Heart right ventricle (tissue), 16 donors: Measurements from ENCODE around the gene PTPN20. TPM values are rescaled to one million over a fixed set of nuclear protein-coding genes. Genes with fewer than 3 reads are reported as not detected.
A peak's percentile ranks its signal among the peaks of the same experiment; 100 is the strongest.

ENCODE experiments used
- ATAC-seq, 8 donors: fragments of 200-7000 bp; cut with Tn5 transposase; one replicate each; pipeline ENCODE4 v1.9.1; 2020; ENCODE audit warnings: mild to moderate bottlenecking in 8 of 8, moderate library complexity in 8 of 8, moderate number of reproducible peaks in 1 of 8
- DNase-seq, 2 donors: peaks; one replicate each; pipeline ENCODE4 v3.0.0-alpha.2; 2020
- H3K27ac ChIP-seq, 10 donors: fragments of 200-600 bp; sonication (generic) in 2 of 10; one replicate each; pipeline versions ENCODE4 v1.5.0 to v1.8.0; 2020 to 2022; ENCODE audit warnings: mild to moderate bottlenecking in 3 of 10
- H3K27me3 ChIP-seq, 7 donors: fragments of 200-600 bp; one replicate each; pipeline ENCODE4 v1.8.0; 2021 to 2022; ENCODE audit warnings: mild to moderate bottlenecking in 2 of 7
- H3K36me3 ChIP-seq, 9 donors: fragments of 200-600 bp; sonication (generic) in 1 of 9; one replicate each; pipeline versions ENCODE4 v1.5.0 to v1.8.0; 2020 to 2022; ENCODE audit warnings: mild to moderate bottlenecking in 2 of 9
- H3K4me1 ChIP-seq, 9 donors: fragments of 200-600 bp; sonication (generic) in 1 of 9; one replicate each; pipeline versions ENCODE4 v1.5.0 to v1.8.0; 2020 to 2022; ENCODE audit warnings: mild to moderate bottlenecking in 4 of 9
- H3K4me3 ChIP-seq, 10 donors: fragments of 200-600 bp; sonication (generic) in 2 of 10; one replicate each; pipeline versions ENCODE4 v1.5.0 to v1.8.0; 2020 to 2022; ENCODE audit warnings: mild to moderate bottlenecking in 7 of 10, moderate library complexity in 2 of 10
- H3K9me3 ChIP-seq, 11 donors: fragments of 200-600 bp in 10 of 11; sonication (generic) in 2 of 11; one replicate each; pipeline versions ENCODE4 v1.5.0 to v1.8.0; 2013 to 2022; ENCODE audit warnings: mild to moderate bottlenecking in 2 of 11, control low read depth in 1 of 11, moderate library complexity in 1 of 11
- CTCF ChIP-seq, 9 donors: fragments of 200-600 bp; sonication (generic) in 2 of 9; IDR thresholded peaks; one replicate each; pipeline versions ENCODE4 v1.5.0 to v1.8.0; 2021 to 2022; ENCODE audit warnings: antibody characterized with exemption in 9 of 9, mild to moderate bottlenecking in 5 of 9, moderate library complexity in 1 of 9
- WGBS, 2 donors: extraction: QIAGEN DNeasy Blood & Tissue Kit; methylation state at CpG; one replicate each; pipeline ENCODE4 v1.1.7; 2013; ENCODE audit warnings: inconsistent platforms in 1 of 2; 5-methylcytosine and 5-hydroxymethylcytosine counted together
- intact Hi-C, 10 donors: fragments of 100-400 bp; cut with DNase I; formaldehyde crosslinking; loops; one replicate each; pipeline versions ENCODE4 v1.11.1 to v1.14.2; 2022
- polyA plus RNA-seq, 2 donors: library from polyadenylated mRNA; stranded (reverse); fragments of 200-250 nt; gene quantifications; one replicate each; pipeline ENCODE4 v1.2.3, GENCODE V29; 2013
- total RNA-seq, 10 donors: library from RNA; stranded (reverse); fragmentation: NEBNext Ultra II Directional in 3 of 10; extraction: Animal tissue kit (Norgen Biotek cat#: 25700) in 3 of 10; gene quantifications; one replicate each; pipeline versions ENCODE4 v1.2.1 to v1.2.4, GENCODE V29; 2021 to 2023
- donor health status: Arrhythmogenic right ventricular cardiomyopathy.
- donor health status: ischemic (EF 13 %, LVEDD 7.1; RV severe dilation, severe dysfunction).
- donor health status: healthy with polysubstance abuse.
- donor health status: DM: no; HTN: yes; CAD: no.
- donor health status: DM: no; HTN: no; CAD: no.
- donor health status: ischemic (EF 25% LVEDD 6.9; RV normal size, moderate dysfunction).
- donor health status: ischemic (EF 25% LVEDD 5.7; RV mildly dilated, moderate dysfunction).
- donor health status: healthy.
- donor health status: DM: yes; HTN: yes; CAD: no.
- donor health status: Ischemic cardiomyopathy.
- donor health status: ischemic (EF 35%, LVEDD 5.7; RV mildly dilated, moderate dysfunction).
- donor health status: nonischemic (EF 11% LVEDD 7.7; RV severe dilation, severe dysfunction).
- donor health status: DM: yes; HTN: yes; CAD: no.
- donor health status: PGD.
- donor health status: ischemic (EF 29% LVEDD 5.4; RV normal size, mild dysfunction).
- donor health status: nonischemic (EF 23%, LVEDD 6.1; RV moderate dilation, normal function).

Gene PTPN20
- total and polyA plus RNA-seq, 12 donors, result 3.2 to 28.1 (median 16.2) TPM

DNA sequence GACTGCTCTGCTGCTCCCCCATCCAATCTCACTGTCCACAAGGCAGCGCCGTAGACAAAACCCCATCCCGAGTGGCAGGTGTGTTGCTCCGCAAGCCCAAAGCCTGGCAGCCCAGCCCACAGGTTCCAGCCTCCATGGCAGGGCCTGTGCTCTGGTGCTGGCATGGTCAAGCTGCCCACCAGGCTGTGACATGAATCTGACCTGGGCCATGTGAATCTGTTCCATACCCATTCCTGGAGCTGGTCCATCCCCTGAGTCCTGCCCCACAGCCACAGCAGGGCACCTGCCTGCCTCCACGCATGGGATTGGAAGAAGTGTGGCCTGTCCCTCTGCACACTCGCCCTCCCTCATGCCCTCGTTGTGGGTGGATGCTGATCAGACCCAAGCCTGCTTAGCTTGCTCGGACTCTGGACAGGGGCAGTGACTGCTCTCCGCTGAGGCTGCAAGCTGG lies 128.8 kb downstream of the PTPN20 start:
- 88 to 96% methylated on average over 9 of the region's 9 CpGs for WGBS, 2 donors
- H3K27ac ChIP-seq, result no peak overlapping the region

GRCh38 chr10:47040681-47041080 lies 129.5 kb downstream of the PTPN20 start:
- no peak for ATAC-seq
- no peaks in the 10 kb centered on the region for H3K9me3 ChIP-seq
- intact Hi-C loops, result no loop called here
- H3K27ac ChIP-seq, result no peak overlapping the region
- H3K36me3 ChIP-seq, result no peaks in the 10 kb centered on the region
- no peak overlapping the region for H3K4me3 ChIP-seq
- H3K27me3 ChIP-seq, result no peaks in the 10 kb centered on the region
- WGBS, 2 donors, result 89 to 94% methylated on average over 4 of the region's 4 CpGs
- H3K4me1 ChIP-seq, result peaks cover 0 to 9% (median 0%) of the 10 kb centered on the region in 9 donors
- no peak for DNase-seq
- no peak for TF ChIP-seq CTCF (IDR thresholded peaks at IDR 0.05)

More for the DNA sequence above, 128.8 kb downstream of the PTPN20 start:
- Histone ChIP-seq H3K4me1 (peaks cover 0 to 9% (median 0%) of the 10 kb centered on the region in 9 donors), H3K27me3 (no peaks in the 10 kb centered on the region), H3K4me3 (no peak overlapping the region), H3K36me3 (no peaks in the 10 kb centered on the region), H3K9me3 (no peaks in the 10 kb centered on the region)
- intact Hi-C loops, result no loop called here
- TF ChIP-seq CTCF (IDR thresholded peaks at IDR 0.05), result no peak
- ATAC-seq, result no peak
- no peak for DNase-seq

GRCh38 chr10:47041396-47042198 lies 130.4 kb downstream of the PTPN20 start:
- H3K36me3 ChIP-seq, result no peaks in the 10 kb centered on the region
- TF ChIP-seq CTCF (IDR thresholded peaks at IDR 0.05), result no peak
- H3K27ac ChIP-seq, result peak overlapping the region in 1 of 10 donors; percentile 25
- ATAC-seq, result no peak
- no peaks in the 10 kb centered on the region for H3K9me3 ChIP-seq
- peaks cover 0 to 9% (median 0%) of the 10 kb centered on the region in 9 donors for H3K4me1 ChIP-seq
- no peak overlapping the region for H3K4me3 ChIP-seq
- intact Hi-C loops, result no loop called here
- 87 to 91% methylated on average over 4 of the region's 4 CpGs for WGBS, 2 donors
- H3K27me3 ChIP-seq, result no peaks in the 10 kb centered on the region
- no peak for DNase-seq

- no peak overlapping the region for H3K27ac ChIP-seq
Observed at GRCh38 chr10:47042199-47042473, 130.9 kb downstream of the PTPN20 start.

More at GRCh38 chr10:47042199-47042473, 130.9 kb downstream of the PTPN20 start:
- Histone ChIP-seq H3K9me3 (no peaks in the 10 kb centered on the region), H3K27me3 (no peaks in the 10 kb centered on the region), H3K36me3 (no peaks in the 10 kb centered on the region), H3K4me3 (no peak overlapping the region), H3K4me1 (peaks cover 0 to 9% (median 0%) of the 10 kb centered on the region in 9 donors)
- ATAC-seq (no peak), DNase-seq (no peak)
- no peak for TF ChIP-seq CTCF (IDR thresholded peaks at IDR 0.05)
- 77 to 87% methylated on average over 5 of the region's 5 CpGs for WGBS, 2 donors
- intact Hi-C loops, result no loop called here
